Activated CD8-positive, alpha-beta memory T cell treated with anti-CD3 and anti-CD28 coated beads, Interleukin-2, amount 50 U/mL, for 1 hour (primary cell): Measurements from ENCODE around the gene COQ8A.

ENCODE experiments used
- DNase-seq: peaks from one replicate; pipeline ENCODE4 v3.0.0-alpha.2; 2020; ENCODE audit errors: extremely low read depth

The COQ8A gene

DNA sequence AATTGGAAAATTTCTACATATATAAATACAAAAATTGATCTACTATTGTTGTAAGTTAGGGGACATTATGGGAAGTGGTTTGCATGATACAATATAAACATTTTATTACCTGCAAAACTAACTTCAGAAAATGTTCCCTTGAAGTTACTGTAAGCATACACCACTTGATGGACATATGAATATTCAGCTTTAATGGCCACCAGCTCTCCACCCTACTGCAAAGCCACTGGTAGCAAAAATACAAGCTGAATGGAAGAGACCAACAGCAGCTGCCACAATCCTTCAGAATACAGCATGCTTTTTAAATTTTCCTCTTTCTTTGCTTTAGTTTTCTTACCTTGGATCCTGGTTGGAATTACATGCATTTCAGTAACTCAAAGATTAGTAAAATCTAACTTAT lies 69.8 kb downstream of the COQ8A start:
- no peak for DNase-seq

DNA sequence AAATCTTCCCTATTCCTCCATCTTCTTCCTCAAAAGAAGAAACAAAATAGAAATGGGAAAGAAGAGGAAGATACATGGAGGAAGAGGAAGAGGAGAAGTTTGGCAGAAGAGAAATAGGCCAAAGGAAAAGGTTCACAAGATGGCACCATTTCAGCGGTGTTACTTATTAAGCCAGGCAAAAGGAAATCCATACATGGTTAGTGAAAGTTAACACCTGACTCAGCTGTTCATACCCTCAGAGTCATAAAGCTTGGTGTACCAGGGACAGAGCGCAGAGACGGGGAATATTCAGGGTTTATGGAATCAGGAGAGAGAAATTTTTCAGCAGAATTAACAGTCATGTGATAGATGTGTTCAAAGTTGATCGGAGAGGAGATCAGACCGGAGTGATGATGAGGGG lies 70.6 kb downstream of the COQ8A start:
- no peak for DNase-seq

DNA sequence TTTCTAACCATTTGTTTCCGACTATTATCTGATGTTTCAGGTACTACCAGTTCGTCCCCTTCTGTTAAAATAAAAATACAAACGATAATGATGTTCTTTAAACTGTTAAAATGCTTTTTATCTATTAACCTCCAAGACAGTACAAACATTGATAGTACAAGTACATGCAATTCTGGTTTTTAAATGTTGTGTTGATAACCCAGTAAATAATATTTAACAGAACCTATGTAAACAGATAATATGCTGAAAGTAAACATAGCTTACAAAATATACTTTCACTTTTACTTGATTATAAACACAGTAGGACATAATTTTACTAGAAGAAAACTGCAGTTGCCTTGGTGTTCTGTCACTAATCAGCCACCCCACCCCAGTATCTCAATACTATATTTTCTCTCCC lies 76.9 kb downstream of the COQ8A start:
- no peak for DNase-seq

DNA sequence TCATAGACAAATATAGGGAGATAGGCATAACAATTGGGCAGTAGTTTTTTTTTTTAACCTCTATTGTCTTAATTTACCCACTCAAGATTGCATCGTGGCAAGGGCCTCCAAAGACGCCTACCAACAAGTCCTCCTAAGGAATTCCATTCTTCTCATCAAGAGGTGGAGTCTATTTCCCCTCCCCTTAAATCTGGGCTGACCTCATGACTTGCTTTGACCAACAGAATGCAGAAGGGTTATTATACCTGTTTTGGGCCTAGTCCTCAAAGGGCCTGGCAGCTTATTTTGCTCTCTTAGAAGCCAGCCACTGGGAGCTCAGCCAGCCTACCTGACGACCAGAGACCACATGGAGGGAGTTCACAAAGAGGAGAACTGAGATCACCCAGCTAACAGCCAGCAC lies 92.3 kb downstream of the COQ8A start:
- no peak for DNase-seq

DNA sequence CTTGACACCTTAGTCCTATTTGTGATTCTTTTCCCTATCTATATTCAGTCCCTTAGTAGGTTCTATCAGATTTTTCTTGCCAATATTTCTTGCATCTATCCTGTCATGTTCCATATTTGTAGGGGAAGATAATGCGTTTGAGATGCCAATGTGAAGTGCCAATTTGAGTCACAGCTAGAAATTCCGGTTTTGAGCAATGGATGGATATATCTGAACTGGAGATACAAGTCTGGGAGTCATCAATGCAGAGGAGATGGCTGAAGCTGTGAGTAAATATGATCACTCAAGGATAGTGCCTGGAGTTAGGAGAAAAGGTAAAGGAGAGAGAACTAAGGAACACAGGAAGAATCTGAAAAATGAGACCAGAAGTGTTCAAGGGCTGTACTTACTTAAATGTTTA lies 93.8 kb downstream of the COQ8A start:
- DNase-seq: no peak

DNA sequence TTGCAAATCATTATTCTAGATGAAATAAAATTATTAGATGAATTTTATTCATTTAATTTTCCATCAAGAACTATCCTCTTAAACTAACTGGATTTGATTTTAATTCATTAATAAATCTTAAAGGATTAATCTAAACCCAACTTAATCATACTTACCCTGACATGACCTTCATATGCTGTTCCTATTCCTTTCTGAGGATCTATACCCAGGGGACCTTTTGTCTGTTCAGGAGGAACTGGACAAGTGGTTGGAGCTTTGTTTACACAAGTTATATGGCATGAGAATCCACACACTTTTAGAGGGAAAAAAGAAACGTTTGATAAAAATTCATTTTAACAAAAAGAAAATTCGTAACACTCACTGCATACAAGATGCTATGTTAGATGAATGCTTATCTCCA lies 95.2 kb downstream of the COQ8A start:
- DNase-seq: no peak

DNA sequence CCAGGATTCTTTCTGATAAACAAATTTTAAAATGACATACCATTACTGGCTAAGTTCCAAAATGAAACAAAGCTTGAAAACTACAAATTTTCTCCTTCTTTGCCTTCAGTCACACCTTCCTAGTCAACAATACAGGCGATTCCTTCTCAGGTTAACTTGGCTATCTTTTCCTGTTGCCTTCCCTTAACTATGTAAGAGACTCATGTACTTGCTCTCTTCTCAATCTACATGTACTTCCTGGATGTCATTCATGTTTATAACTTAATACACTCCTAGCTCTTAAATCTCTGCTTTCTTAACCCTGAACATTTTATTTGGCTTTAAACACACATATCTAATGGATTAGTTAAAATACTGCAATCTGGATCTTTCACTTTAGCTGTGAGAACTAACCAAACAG lies 97.0 kb downstream of the COQ8A start:
- no peak for DNase-seq
